HG02970 (cell line): ENCODE data around the gene EEF2K.

ENCODE experiments used
- ATAC-seq: cut with Tn5 transposase; IDR thresholded peaks from one replicate; pipeline ENCODE4 v1.9.1; 2021; ENCODE audit warnings: mild to moderate bottlenecking, moderate library complexity, moderate number of reproducible peaks; ENCODE audit not compliant: unreplicated experiment, low FRiP score

EEF2K gene

GRCh38 chr16:22312897-22313781 lies 107.1 kb downstream of the EEF2K start:
- ATAC-seq, result no peak

GRCh38 chr16:22313876-22314470 lies 107.9 kb downstream of the EEF2K start:
- no peak for ATAC-seq

GRCh38 chr16:22314661-22315626 lies 108.9 kb downstream of the EEF2K start:
- ATAC-seq, result no peak

- no peak for ATAC-seq
Observed at GRCh38 chr16:22315979-22316378, 109.9 kb downstream of the EEF2K start.

- no peak for ATAC-seq
Observed at GRCh38 chr16:22316411-22316811, 110.3 kb downstream of the EEF2K start.

GRCh38 chr16:22317001-22317530 lies 111.0 kb downstream of the EEF2K start:
- ATAC-seq, result no peak

- no peak for ATAC-seq
Observed at GRCh38 chr16:22317625-22318024, 111.5 kb downstream of the EEF2K start.

- no peak for ATAC-seq
Observed at GRCh38 chr16:22318690-22319358, 112.7 kb downstream of the EEF2K start.

GRCh38 chr16:22320572-22321339 lies 114.7 kb downstream of the EEF2K start:
- no peak for ATAC-seq

GRCh38 chr16:22321340-22322001 lies 115.4 kb downstream of the EEF2K start:
- no peak for ATAC-seq

GRCh38 chr16:22322021-22322471 lies 116.0 kb downstream of the EEF2K start:
- no peak for ATAC-seq

GRCh38 chr16:22322741-22323140 lies 116.7 kb downstream of the EEF2K start:
- no peak for ATAC-seq

- ATAC-seq, result no peak
Observed at GRCh38 chr16:22323173-22323958, 117.3 kb downstream of the EEF2K start.

- no peak for ATAC-seq
Observed at GRCh38 chr16:22323959-22324786, 118.1 kb downstream of the EEF2K start.

GRCh38 chr16:22324787-22325597 lies 118.9 kb downstream of the EEF2K start:
- no peak for ATAC-seq
